ENCODE results near the gene POLR1C. TPM values are rescaled to one million over a fixed set of nuclear protein-coding genes. Genes with fewer than 3 reads are reported as not detected.
"Not testable (repeated sequence)": the region's sequence is repeated elsewhere in the genome, so short reads cannot be mapped to it uniquely, and the experiment has no call there.

Gene POLR1C
- total RNA-seq, 1 experiment from 2014 or later, result 79.6 TPM

- no TSS peak for BruUV-seq (replicated peaks)
- intact Hi-C loops (cut with micrococcal nuclease; ENCODE audit: unreplicated experiment), result loop anchor here (1.0 to 2.0 kb wide), 2 partner anchors 60 to 110 kb away; no protein-coding TSS in a partner anchor
- CTCF ChIA-PET, result interaction anchor here (0.6 to 1.7 kb wide), 15 partner anchors 9 to 314 kb away, joined by 3 to 12 read pairs (median 4); partner anchors contain the start of genes CUL9, DLK2, DNPH1 and LRRC73
- peak; percentile 75 for DNase-seq
- H3K36me3 Mint-ChIP-seq (ENCODE audit: insufficient read depth, unreplicated experiment), result peaks cover 42% of the 10 kb centered on the region
- H3K4me3 Mint-ChIP-seq (ENCODE audit: low read depth, unreplicated experiment), result no peak overlapping the region
- H3K4me1 Mint-ChIP-seq (ENCODE audit: low read depth, unreplicated experiment), result peaks cover 42% of the 10 kb centered on the region
- H3K27ac Mint-ChIP-seq (ENCODE audit: unreplicated experiment), result no peak overlapping the region
- H3K27me3 Mint-ChIP-seq (ENCODE audit: unreplicated experiment), result no peaks in the 10 kb centered on the region
- no peaks in the 10 kb centered on the region for H3K9me3 Mint-ChIP-seq (ENCODE audit: low read depth, unreplicated experiment)
- TF ChIP-seq, protein P1, sequence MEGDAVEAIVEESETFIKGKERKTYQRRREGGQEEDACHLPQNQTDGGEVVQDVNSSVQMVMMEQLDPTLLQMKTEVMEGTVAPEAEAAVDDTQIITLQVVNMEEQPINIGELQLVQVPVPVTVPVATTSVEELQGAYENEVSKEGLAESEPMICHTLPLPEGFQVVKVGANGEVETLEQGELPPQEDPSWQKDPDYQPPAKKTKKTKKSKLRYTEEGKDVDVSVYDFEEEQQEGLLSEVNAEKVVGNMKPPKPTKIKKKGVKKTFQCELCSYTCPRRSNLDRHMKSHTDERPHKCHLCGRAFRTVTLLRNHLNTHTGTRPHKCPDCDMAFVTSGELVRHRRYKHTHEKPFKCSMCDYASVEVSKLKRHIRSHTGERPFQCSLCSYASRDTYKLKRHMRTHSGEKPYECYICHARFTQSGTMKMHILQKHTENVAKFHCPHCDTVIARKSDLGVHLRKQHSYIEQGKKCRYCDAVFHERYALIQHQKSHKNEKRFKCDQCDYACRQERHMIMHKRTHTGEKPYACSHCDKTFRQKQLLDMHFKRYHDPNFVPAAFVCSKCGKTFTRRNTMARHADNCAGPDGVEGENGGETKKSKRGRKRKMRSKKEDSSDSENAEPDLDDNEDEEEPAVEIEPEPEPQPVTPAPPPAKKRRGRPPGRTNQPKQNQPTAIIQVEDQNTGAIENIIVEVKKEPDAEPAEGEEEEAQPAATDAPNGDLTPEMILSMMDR (IDR thresholded peaks at IDR 0.05; ENCODE audit: unreplicated experiment), result peak; percentile 89
Observed at GRCh38 chr6:43496370-43497128, 20.3 kb upstream of the POLR1C start.

DNA sequence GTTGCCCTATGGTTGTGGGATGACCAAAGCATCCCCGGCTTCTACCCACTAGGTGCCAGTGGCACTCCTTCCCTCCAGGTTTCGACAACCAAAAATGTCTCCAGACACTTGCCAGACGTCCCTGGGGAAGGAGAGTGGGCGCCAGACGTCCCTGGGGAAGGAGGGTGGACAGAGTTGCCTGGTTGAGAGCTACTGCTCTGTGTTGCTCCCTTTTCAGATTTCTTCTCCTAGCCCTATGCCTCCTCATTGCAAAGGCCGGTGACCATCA, 19.8 kb upstream of the POLR1C start:
- H3K4me3 Mint-ChIP-seq (ENCODE audit: low read depth, unreplicated experiment), result no peak overlapping the region
- no peaks in the 10 kb centered on the region for H3K27me3 Mint-ChIP-seq (ENCODE audit: unreplicated experiment)
- no peak for DNase-seq
- peaks cover 46% of the 10 kb centered on the region for H3K36me3 Mint-ChIP-seq (ENCODE audit: insufficient read depth, unreplicated experiment)
- BruUV-seq (replicated peaks), result no TSS peak
- intact Hi-C loops (cut with micrococcal nuclease; ENCODE audit: unreplicated experiment), result loop anchor here (2.0 kb wide), 1 partner anchor 60 kb away; no protein-coding TSS in a partner anchor
- H3K4me1 Mint-ChIP-seq (ENCODE audit: low read depth, unreplicated experiment), result peaks cover 40% of the 10 kb centered on the region
- CTCF ChIA-PET, result interaction anchor here (0.9 to 1.7 kb wide), 8 partner anchors 10 to 234 kb away, joined by 3 to 12 read pairs (median 4); partner anchors contain the start of genes DLK2, LRRC73 and TJAP1
- TF ChIP-seq, protein P1 (IDR thresholded peaks at IDR 0.05; ENCODE audit: unreplicated experiment), result no peak
- H3K9me3 Mint-ChIP-seq (ENCODE audit: low read depth, unreplicated experiment), result no peaks in the 10 kb centered on the region
- no peak overlapping the region for H3K27ac Mint-ChIP-seq (ENCODE audit: unreplicated experiment)

GRCh38 chr6:43497689-43498088, 19.2 kb upstream of the POLR1C start:
- no TSS peak for BruUV-seq (replicated peaks)
- peaks cover 34% of the 10 kb centered on the region for H3K4me1 Mint-ChIP-seq (ENCODE audit: low read depth, unreplicated experiment)
- no peaks in the 10 kb centered on the region for H3K9me3 Mint-ChIP-seq (ENCODE audit: low read depth, unreplicated experiment)
- no peak overlapping the region for H3K4me3 Mint-ChIP-seq (ENCODE audit: low read depth, unreplicated experiment)
- CTCF ChIA-PET, result interaction anchor here (0.6 to 1.3 kb wide), 3 partner anchors 9 to 12 kb away, joined by 4 to 9 read pairs (median 9); partner anchors contain the start of gene LRRC73
- H3K27me3 Mint-ChIP-seq (ENCODE audit: unreplicated experiment), result no peaks in the 10 kb centered on the region
- peaks cover 52% of the 10 kb centered on the region for H3K36me3 Mint-ChIP-seq (ENCODE audit: insufficient read depth, unreplicated experiment)
- no peak for DNase-seq
- no peak overlapping the region for H3K27ac Mint-ChIP-seq (ENCODE audit: unreplicated experiment)
- TF ChIP-seq, protein P1 (IDR thresholded peaks at IDR 0.05; ENCODE audit: unreplicated experiment), result no peak
- intact Hi-C loops (cut with micrococcal nuclease; ENCODE audit: unreplicated experiment), result loop anchor here (2.0 kb wide), 1 partner anchor 61 kb away; no protein-coding TSS in a partner anchor

GRCh38 chr6:43498291-43498690, 18.6 kb upstream of the POLR1C start:
- H3K27ac Mint-ChIP-seq (ENCODE audit: unreplicated experiment); H3K4me3 Mint-ChIP-seq (ENCODE audit: low read depth, unreplicated experiment); DNase-seq; intact Hi-C loops (cut with micrococcal nuclease; ENCODE audit: unreplicated experiment); BruUV-seq (replicated peaks); H3K27me3 Mint-ChIP-seq (ENCODE audit: unreplicated experiment); H3K9me3 Mint-ChIP-seq (ENCODE audit: low read depth, unreplicated experiment): not testable (repeated sequence)
- CTCF ChIA-PET, result interaction anchor here (0.5 to 1.1 kb wide), 3 partner anchors 9 to 321 kb away, joined by 4 to 9 read pairs (median 9); no protein-coding TSS in a partner anchor
- Mint-ChIP-seq H3K36me3 (ENCODE audit: insufficient read depth, unreplicated experiment) (peaks cover 55% of the 10 kb centered on the region), H3K4me1 (ENCODE audit: low read depth, unreplicated experiment) (peaks cover 28% of the 10 kb centered on the region)

Data from Calu3 (cell line).